OCI-LY3 (cell line): ENCODE measurements around the gene VASN.

Experiments
- H2AFZ ChIP-seq: fragments of 200-600, 300-600 bp; shearing (Covaris generic); 2 replicates; pipeline ENCODE4 v1.6.0; 2014; ENCODE audit warnings: antibody characterized with exemption, low read depth, low read length
- H3K27ac ChIP-seq: fragments of 200-600, 300-600 bp; sonication (generic); 2 replicates; pipeline ENCODE4 v1.5.1; 2014; ENCODE audit warnings: mild to moderate bottlenecking, low read length, moderate library complexity, mixed read lengths
- H3K27me3 ChIP-seq: fragments of 200-600, 300-600 bp; sonication (generic); 2 replicates; pipeline ENCODE4 v1.6.1; 2014; ENCODE audit warnings: low read depth, low read length, mixed read lengths
- H3K36me3 ChIP-seq: fragments of 200-600, 300-600 bp; sonication (generic); replicated peaks from 2 replicates; pipeline ENCODE3; 2014; ENCODE audit warnings: low read depth, low read length, mixed read lengths
- H3K4me1 ChIP-seq: fragments of 300-600, 200-600 bp; sonication (generic); 2 replicates; pipeline ENCODE4 v1.6.1; 2014; ENCODE audit warnings: low read length, mixed read lengths
- H3K4me2 ChIP-seq: fragments of 200-600, 300-600 bp; sonication (generic); 2 replicates; pipeline ENCODE4 v1.6.1; 2014; ENCODE audit warnings: low read length, mixed read lengths
- H3K4me3 ChIP-seq: fragments of 300-600, 200-600 bp; sonication (generic); 2 replicates; pipeline ENCODE4 v1.5.1; 2014; ENCODE audit warnings: antibody characterized with exemption, mild to moderate bottlenecking, low read length, moderate library complexity
- H3K79me2 ChIP-seq: fragments of 300-600, 200-600 bp; shearing (Covaris generic); 2 replicates; pipeline ENCODE4 v1.6.1; 2014; ENCODE audit warnings: mild to moderate bottlenecking, low read length, mixed read lengths
- H3K9ac ChIP-seq: fragments of 300-600, 200-600 bp; shearing (Covaris generic); 2 replicates; pipeline ENCODE4 v1.6.0; 2014; ENCODE audit warnings: mild to moderate bottlenecking, low read length, moderate library complexity
- H3K9me3 ChIP-seq: fragments of 200-600, 300-600 bp; shearing (Covaris generic); 2 replicates; pipeline ENCODE4 v1.6.1; 2014; ENCODE audit warnings: low read length, mixed read lengths; ENCODE audit not compliant: insufficient read depth
- H4K20me1 ChIP-seq: fragments of 200-600, 300-600 bp; sonication (generic); 2 replicates; pipeline ENCODE4 v1.6.1; 2016; ENCODE audit warnings: low read length, mixed read lengths; ENCODE audit not compliant: insufficient read depth
- CTCF ChIP-seq: fragments of 200-600, 300-600 bp; sonication (generic); IDR thresholded peaks from 2 replicates; pipeline ENCODE4 v1.5.1; 2014; ENCODE audit warnings: antibody characterized with exemption, low read length, low read depth
- EZH2phosphoT487 ChIP-seq: fragments of 200-600 bp; shearing (Covaris generic); IDR thresholded peaks from 2 replicates; pipeline ENCODE4 v1.6.1; 2018; ENCODE audit warnings: antibody characterized with exemption, mixed run types, low read depth

VASN gene

GRCh38 chr16:4409081-4409932 lies 37.7 kb downstream of the VASN start:
- Histone ChIP-seq H3K4me2 (no peak overlapping the region), H3K36me3 (peaks cover 14% of the 10 kb centered on the region), H4K20me1 (peaks cover 47% of the 10 kb centered on the region), H3K27ac (no peak overlapping the region), H3K79me2 (peaks cover 21% of the 10 kb centered on the region), H3K9me3 (no peaks in the 10 kb centered on the region), H3K9ac (no peak overlapping the region), H3K4me1 (peaks cover 7% of the 10 kb centered on the region), H2AFZ (no peak overlapping the region), H3K27me3 (no peaks in the 10 kb centered on the region), H3K4me3 (no peak overlapping the region)
- TF ChIP-seq CTCF (no peak), EZH2phosphoT487 (no peak)

DNA sequence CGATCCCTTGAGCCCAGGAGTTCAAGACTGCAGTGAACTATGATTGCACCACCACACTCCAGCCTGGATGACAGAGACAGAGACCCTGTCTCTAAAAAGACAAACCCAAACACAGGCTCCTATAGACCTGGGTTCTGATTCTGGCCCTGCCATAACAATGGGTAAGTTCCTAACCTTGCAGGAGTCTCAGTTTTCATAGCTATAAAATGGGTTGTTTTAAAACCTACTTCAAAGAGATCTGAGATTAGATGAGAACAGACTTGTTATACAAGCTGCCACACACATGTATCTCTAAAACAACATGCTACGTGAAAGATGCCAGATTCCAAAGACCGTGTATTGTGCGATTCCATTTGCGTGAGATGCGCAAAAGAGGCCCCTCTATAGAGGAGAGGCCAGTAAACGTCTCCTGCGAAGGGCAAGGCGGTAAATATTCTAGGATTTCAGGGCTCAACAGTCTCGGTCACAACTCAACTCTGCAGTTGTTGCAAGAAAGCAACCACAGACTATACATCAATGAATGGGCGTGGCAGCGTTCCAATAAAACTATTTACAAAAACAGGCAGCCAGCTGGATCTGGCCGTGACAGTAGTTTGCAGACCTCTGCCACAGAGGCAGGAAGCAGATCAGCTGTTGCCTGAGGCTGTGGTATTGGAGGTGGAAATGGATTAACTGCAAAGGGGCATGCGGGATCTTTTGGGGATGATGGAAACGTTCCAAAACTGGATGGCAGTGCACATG lies 38.9 kb downstream of the VASN start:
- Histone ChIP-seq H3K4me2 (no peak overlapping the region), H3K4me3 (no peak overlapping the region), H3K9me3 (no peaks in the 10 kb centered on the region), H3K36me3 (peaks cover 14% of the 10 kb centered on the region), H4K20me1 (peaks cover 55% of the 10 kb centered on the region), H3K9ac (no peak overlapping the region), H2AFZ (no peak overlapping the region), H3K27me3 (no peaks in the 10 kb centered on the region), H3K27ac (no peak overlapping the region), H3K79me2 (peaks cover 33% of the 10 kb centered on the region), H3K4me1 (peaks cover 18% of the 10 kb centered on the region)
- TF ChIP-seq CTCF = no peak
- TF ChIP-seq EZH2phosphoT487 = no peak

- Histone ChIP-seq H4K20me1 (peaks cover 56% of the 10 kb centered on the region), H3K79me2 (peaks cover 41% of the 10 kb centered on the region), H3K4me1 (peaks cover 18% of the 10 kb centered on the region), H3K4me3 (no peak overlapping the region), H3K9ac (no peak overlapping the region), H2AFZ (no peak overlapping the region), H3K27me3 (no peaks in the 10 kb centered on the region), H3K4me2 (no peak overlapping the region), H3K9me3 (no peaks in the 10 kb centered on the region), H3K27ac (no peak overlapping the region), H3K36me3 (peaks cover 14% of the 10 kb centered on the region)
- TF ChIP-seq EZH2phosphoT487 (no peak), CTCF (no peak)
These were observed 40.0 kb downstream of the VASN start for GRCh38 chr16:4411684-4412083.

GRCh38 chr16:4412159-4412558 lies 40.5 kb downstream of the VASN start:
- H3K4me2 ChIP-seq = no peak overlapping the region
- no peak overlapping the region for H3K9ac ChIP-seq
- no peaks in the 10 kb centered on the region for H3K9me3 ChIP-seq
- no peak overlapping the region for H2AFZ ChIP-seq
- H4K20me1 ChIP-seq = peaks cover 56% of the 10 kb centered on the region
- peaks cover 13% of the 10 kb centered on the region for H3K36me3 ChIP-seq
- no peak for TF ChIP-seq CTCF
- TF ChIP-seq EZH2phosphoT487 = no peak
- peaks cover 41% of the 10 kb centered on the region for H3K79me2 ChIP-seq
- H3K27ac ChIP-seq = no peak overlapping the region
- H3K4me3 ChIP-seq = no peak overlapping the region
- peaks cover 18% of the 10 kb centered on the region for H3K4me1 ChIP-seq
- no peaks in the 10 kb centered on the region for H3K27me3 ChIP-seq
